DOHH2 (cell line): ENCODE measurements around the gene IARS2.

Experiments used
- H3F3A ChIP-seq: fragments of 200-600 bp; sonication (generic), shearing (Covaris generic); 2 replicates; pipeline ENCODE4 v1.6.0; 2016; ENCODE audit warnings: antibody characterized with exemption, mild to moderate bottlenecking; ENCODE audit not compliant: control insufficient read depth, insufficient read depth
- H3K27ac ChIP-seq: fragments of 200-600 bp; sonication (generic); 2 replicates; pipeline ENCODE4 v1.5.1; 2014; ENCODE audit warnings: low read depth, mild to moderate bottlenecking, low read length, moderate library complexity
- H3K27me3 ChIP-seq: fragments of 200-600 bp; sonication (generic); 2 replicates; pipeline ENCODE4 v1.6.1; 2014; ENCODE audit warnings: mild to moderate bottlenecking, low read length, mixed read lengths; ENCODE audit not compliant: control insufficient read depth
- H3K36me3 ChIP-seq: fragments of 200-600 bp; sonication (generic); 2 replicates; pipeline ENCODE4 v1.6.1; 2014; ENCODE audit warnings: mild to moderate bottlenecking, low read length, moderate library complexity, mixed read lengths; ENCODE audit not compliant: control insufficient read depth
- H3K4me1 ChIP-seq: fragments of 200-600 bp; sonication (generic); 2 replicates; pipeline ENCODE4 v1.6.1; 2014; ENCODE audit warnings: mild to moderate bottlenecking, low read length, mixed read lengths; ENCODE audit not compliant: control insufficient read depth
- H3K4me2 ChIP-seq: fragments of 200-600 bp; sonication (generic); 2 replicates; pipeline ENCODE4 v1.6.0; 2014; ENCODE audit warnings: mild to moderate bottlenecking, low read length, moderate library complexity
- H3K4me3 ChIP-seq: fragments of 200-600 bp; sonication (generic); 2 replicates; pipeline ENCODE4 v1.5.1; 2014; ENCODE audit warnings: mild to moderate bottlenecking, low read length, mixed read lengths
- H3K79me2 ChIP-seq: fragments of 200-600 bp; sonication (generic); 2 replicates; pipeline ENCODE4 v1.6.1; 2014; ENCODE audit warnings: mild to moderate bottlenecking, low read length, mixed read lengths; ENCODE audit not compliant: control insufficient read depth
- H3K9me2 ChIP-seq: fragments of 200-600 bp; sonication (generic); replicated peaks from 2 replicates; pipeline ENCODE4 v1.6.1; 2014; ENCODE audit warnings: mild to moderate bottlenecking, low read length, mixed read lengths; ENCODE audit not compliant: control insufficient read depth
- H3K9me3 ChIP-seq: fragments of 200-600 bp; sonication (generic); 2 replicates; pipeline ENCODE4 v1.6.1; 2014; ENCODE audit warnings: antibody characterized with exemption, low read length, mixed read lengths; ENCODE audit not compliant: control insufficient read depth, insufficient read depth
- H4K20me1 ChIP-seq: fragments of 200-600 bp; sonication (generic); 2 replicates; pipeline ENCODE4 v1.6.0; 2014; ENCODE audit warnings: low read depth, mild to moderate bottlenecking, antibody characterized with exemption, low read length, moderate library complexity; ENCODE audit not compliant: control insufficient read depth, insufficient read depth
- CTCF ChIP-seq: fragments of 200-600 bp; sonication (generic); IDR thresholded peaks from one replicate; pipeline ENCODE4 v1.5.1; 2014; ENCODE audit warnings: antibody characterized with exemption, mild to moderate bottlenecking, low read depth, low read length; ENCODE audit not compliant: poor library complexity, severe bottlenecking
- EZH2phosphoT487 ChIP-seq: fragments of 200-600 bp; sonication (generic); IDR thresholded peaks from 2 replicates; pipeline ENCODE4 v1.6.1; 2017; ENCODE audit warnings: borderline replicate concordance, mild to moderate bottlenecking, antibody characterized with exemption, low read length, moderate library complexity, mixed read lengths

The IARS2 gene

GRCh38 chr1:220129479-220130210, 35.7 kb downstream of the IARS2 start:
- Histone ChIP-seq H3K4me2 (no peak overlapping the region), H3K27ac (no peak overlapping the region), H4K20me1 (no peaks in the 10 kb centered on the region), H3K4me1 (no peaks in the 10 kb centered on the region), H3K9me3 (no peaks in the 10 kb centered on the region), H3K36me3 (peaks cover 46% of the 10 kb centered on the region), H3K9me2 (no peaks in the 10 kb centered on the region), H3F3A (no peaks in the 10 kb centered on the region), H3K79me2 (no peaks in the 10 kb centered on the region), H3K4me3 (no peak overlapping the region), H3K27me3 (no peaks in the 10 kb centered on the region)
- TF ChIP-seq CTCF (no peak), EZH2phosphoT487 (no peak)

- no peaks in the 10 kb centered on the region for H3K9me3 ChIP-seq
- no peaks in the 10 kb centered on the region for H3K4me1 ChIP-seq
- no peak overlapping the region for H3K4me3 ChIP-seq
- no peaks in the 10 kb centered on the region for H3K9me2 ChIP-seq
- H3F3A ChIP-seq: no peaks in the 10 kb centered on the region
- no peak overlapping the region for H3K4me2 ChIP-seq
- peaks cover 62% of the 10 kb centered on the region for H3K36me3 ChIP-seq
- TF ChIP-seq EZH2phosphoT487 (no peak), CTCF (no peak)
- no peaks in the 10 kb centered on the region for H4K20me1 ChIP-seq
- no peaks in the 10 kb centered on the region for H3K27me3 ChIP-seq
- no peaks in the 10 kb centered on the region for H3K79me2 ChIP-seq
- H3K27ac ChIP-seq: no peak overlapping the region
Measured at GRCh38 chr1:220135755-220136154, 41.8 kb downstream of the IARS2 start.

GRCh38 chr1:220137019-220137786, 43.3 kb downstream of the IARS2 start:
- no peaks in the 10 kb centered on the region for H4K20me1 ChIP-seq
- no peaks in the 10 kb centered on the region for H3K4me1 ChIP-seq
- H3K36me3 ChIP-seq: peaks cover 73% of the 10 kb centered on the region
- no peak overlapping the region for H3K4me2 ChIP-seq
- no peak overlapping the region for H3K27ac ChIP-seq
- H3K9me3 ChIP-seq: no peaks in the 10 kb centered on the region
- H3K9me2 ChIP-seq: no peaks in the 10 kb centered on the region
- TF ChIP-seq CTCF (no peak), EZH2phosphoT487 (no peak)
- no peak overlapping the region for H3K4me3 ChIP-seq
- H3K27me3 ChIP-seq: no peaks in the 10 kb centered on the region
- no peaks in the 10 kb centered on the region for H3F3A ChIP-seq
- H3K79me2 ChIP-seq: no peaks in the 10 kb centered on the region
